ENCODE data around the gene PRKCB. TPM values are rescaled to one million over a fixed set of nuclear protein-coding genes. Genes with fewer than 3 reads are reported as not detected.

Gene PRKCB
- total RNA-seq, 4 donors from 2014 or later, result 7.4 to 21.6 (median 12.9) TPM

DNA sequence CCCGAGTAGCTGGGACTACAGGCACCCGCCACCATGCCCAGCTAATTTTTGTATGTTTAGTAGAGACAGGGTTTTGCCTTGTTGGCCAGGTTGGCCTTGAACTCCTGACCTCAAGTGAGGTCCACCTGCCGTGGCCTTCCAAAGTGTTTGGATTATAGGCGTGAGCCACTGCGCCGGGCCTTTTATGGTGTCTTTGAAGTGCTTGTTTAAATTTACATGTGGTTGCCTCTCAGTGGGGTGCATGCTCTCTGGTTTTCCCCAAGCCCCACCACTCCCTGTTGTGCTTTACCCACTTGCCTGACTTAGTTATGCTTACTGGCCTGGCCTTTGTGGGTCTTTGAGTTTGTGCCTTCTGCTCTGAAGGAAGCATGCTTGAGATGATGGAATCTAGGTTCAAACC, 132.0 kb downstream of the PRKCB start:
- WGBS, 2 donors, result 91% methylated on average over 6 of the region's 6 CpGs
- DNase-seq (ENCODE audit: low spot score in 2 of 2), result no peak
- intact Hi-C loops (cut with DNase I; ENCODE audit: low total_unique reads), result no loop called here
- no peak overlapping the region for H3K4me3 ChIP-seq (ENCODE audit: low read depth, poor library complexity, severe bottlenecking)
- no peak for TF ChIP-seq POLR2A (IDR thresholded peaks at IDR 0.05)
- TF ChIP-seq, protein P1, sequence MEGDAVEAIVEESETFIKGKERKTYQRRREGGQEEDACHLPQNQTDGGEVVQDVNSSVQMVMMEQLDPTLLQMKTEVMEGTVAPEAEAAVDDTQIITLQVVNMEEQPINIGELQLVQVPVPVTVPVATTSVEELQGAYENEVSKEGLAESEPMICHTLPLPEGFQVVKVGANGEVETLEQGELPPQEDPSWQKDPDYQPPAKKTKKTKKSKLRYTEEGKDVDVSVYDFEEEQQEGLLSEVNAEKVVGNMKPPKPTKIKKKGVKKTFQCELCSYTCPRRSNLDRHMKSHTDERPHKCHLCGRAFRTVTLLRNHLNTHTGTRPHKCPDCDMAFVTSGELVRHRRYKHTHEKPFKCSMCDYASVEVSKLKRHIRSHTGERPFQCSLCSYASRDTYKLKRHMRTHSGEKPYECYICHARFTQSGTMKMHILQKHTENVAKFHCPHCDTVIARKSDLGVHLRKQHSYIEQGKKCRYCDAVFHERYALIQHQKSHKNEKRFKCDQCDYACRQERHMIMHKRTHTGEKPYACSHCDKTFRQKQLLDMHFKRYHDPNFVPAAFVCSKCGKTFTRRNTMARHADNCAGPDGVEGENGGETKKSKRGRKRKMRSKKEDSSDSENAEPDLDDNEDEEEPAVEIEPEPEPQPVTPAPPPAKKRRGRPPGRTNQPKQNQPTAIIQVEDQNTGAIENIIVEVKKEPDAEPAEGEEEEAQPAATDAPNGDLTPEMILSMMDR (IDR thresholded peaks at IDR 0.05), result no peak

DNA sequence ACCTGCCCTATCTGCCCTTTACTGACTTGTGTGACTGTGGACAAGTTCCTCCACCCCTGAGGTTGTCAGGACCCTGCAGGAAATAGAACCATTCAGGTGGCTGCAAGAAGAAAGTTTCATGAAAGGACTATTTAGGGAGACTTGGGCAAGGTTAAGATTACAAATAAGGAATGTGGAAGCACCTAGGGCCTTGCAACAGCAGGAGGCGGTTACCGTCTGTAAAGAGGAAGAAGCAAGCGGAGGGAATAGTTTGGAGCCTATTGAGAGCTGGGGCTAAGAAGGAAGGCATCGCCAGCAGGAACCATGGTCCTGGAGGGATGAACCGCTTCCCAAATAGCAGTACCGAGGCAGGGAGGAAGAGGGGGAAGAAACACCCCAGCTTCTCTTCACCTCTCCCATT, 132.4 kb downstream of the PRKCB start:
- intact Hi-C loops (cut with DNase I; ENCODE audit: low total_unique reads), result no loop called here

DNA sequence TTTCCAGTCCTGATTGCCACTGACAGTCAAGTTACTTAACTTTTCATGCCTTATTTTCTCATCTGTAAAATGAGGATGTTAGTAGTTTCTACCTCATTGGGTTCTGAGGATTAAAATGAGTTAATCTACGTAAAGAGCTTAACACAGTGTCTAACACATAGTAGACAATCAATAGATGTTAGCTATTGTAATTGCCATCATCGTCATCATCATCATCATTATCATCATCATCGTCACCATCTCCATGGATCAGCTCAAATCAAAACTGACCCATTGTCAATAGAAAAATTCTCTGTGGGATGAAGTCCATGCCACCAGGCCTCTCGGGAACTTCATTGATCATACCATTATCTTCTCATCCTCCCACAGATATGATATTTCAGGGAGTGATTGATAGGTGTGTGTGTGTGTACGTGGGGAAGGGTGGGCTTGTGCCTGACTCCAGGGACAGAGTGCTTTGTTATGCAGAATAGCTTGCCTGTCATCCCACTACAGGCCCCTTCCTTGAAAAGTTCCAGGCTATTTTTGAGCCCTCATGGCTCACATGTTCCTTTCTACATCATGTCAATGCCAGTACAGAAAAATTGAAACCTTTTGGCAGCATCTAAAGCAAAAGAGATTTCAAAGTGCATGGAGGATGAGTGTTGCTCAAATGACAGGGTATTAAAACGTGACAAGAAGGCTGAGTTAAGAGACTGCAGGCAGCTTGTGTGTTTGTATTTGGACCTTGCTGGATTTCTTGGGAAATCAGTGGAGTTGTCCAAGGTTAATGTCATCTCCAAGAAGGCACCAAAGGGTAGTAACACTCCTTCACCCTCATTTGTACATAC, 133.9 kb downstream of the PRKCB start:
- no peak overlapping the region for H3K4me3 ChIP-seq (ENCODE audit: low read depth, poor library complexity, severe bottlenecking)
- intact Hi-C loops (cut with DNase I; ENCODE audit: low total_unique reads), result no loop called here
- no peak for TF ChIP-seq POLR2A (IDR thresholded peaks at IDR 0.05)
- TF ChIP-seq, protein P1 (IDR thresholded peaks at IDR 0.05), result no peak
- WGBS, 2 donors, result 73 to 78% methylated on average over 6 of the region's 6 CpGs
- peak in 1 of 2 donors; percentile 3 for DNase-seq (ENCODE audit: low spot score in 2 of 2)

More for the DNA sequence above, 132.4 kb downstream of the PRKCB start:
- no peak overlapping the region for H3K4me3 ChIP-seq (ENCODE audit: low read depth, poor library complexity, severe bottlenecking)
- 74 to 76% methylated on average over 6 of the region's 6 CpGs for WGBS, 2 donors
- DNase-seq (ENCODE audit: low spot score in 2 of 2), result no peak
- TF ChIP-seq, protein P1 (IDR thresholded peaks at IDR 0.05), result no peak
- no peak for TF ChIP-seq POLR2A (IDR thresholded peaks at IDR 0.05)

DNA sequence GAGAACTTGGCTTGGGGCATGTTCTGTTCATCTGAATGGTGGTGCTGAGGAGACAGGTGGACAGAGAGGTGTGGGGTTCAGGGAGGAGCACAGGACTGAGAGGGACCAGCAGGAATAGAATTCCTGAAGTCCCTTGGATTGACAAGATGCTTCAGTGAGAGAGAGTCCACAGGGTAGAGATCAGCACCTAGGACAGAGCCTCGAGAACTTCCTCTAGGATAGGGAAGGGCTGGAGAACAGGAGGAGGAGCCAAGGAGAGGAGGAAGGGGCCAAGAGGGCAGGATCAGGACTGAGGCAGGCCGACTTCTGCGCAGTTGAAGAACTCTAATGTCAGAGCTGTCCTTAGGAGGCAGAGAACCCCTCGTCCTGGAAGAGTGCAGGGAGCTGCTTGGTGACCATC, 138.4 kb downstream of the PRKCB start:
- no peak for TF ChIP-seq POLR2A (IDR thresholded peaks at IDR 0.05)
- TF ChIP-seq, protein P1 (IDR thresholded peaks at IDR 0.05), result no peak
- H3K4me3 ChIP-seq (ENCODE audit: low read depth, poor library complexity, severe bottlenecking), result no peak overlapping the region
- no peak for DNase-seq (ENCODE audit: low spot score in 2 of 2)
- intact Hi-C loops (cut with DNase I; ENCODE audit: low total_unique reads), result no loop called here
- WGBS, 2 donors, result 22 to 27% methylated on average over 4 of the region's 4 CpGs

DNA sequence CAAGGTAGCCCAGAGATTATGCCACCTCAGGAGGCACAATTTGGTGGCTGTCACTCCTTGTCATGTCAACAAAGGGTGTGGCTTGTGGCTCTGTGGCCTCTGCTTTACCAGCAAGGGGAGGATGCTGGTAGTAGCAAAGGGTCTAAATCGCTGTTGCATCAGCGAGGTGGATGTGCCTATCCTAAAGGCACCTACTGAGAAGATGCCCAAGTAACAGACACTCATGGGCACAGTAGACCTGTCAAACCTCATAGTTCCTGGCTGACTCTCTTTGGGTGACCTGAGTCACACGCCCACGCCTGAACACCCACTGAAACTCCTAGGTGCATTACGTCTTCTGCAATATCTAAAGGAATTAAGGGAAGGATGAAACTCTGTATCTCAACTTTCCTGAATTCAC, 139.5 kb downstream of the PRKCB start:
- TF ChIP-seq, protein P1 (IDR thresholded peaks at IDR 0.05), result no peak
- no peak for TF ChIP-seq POLR2A (IDR thresholded peaks at IDR 0.05)
- intact Hi-C loops (cut with DNase I; ENCODE audit: low total_unique reads), result no loop called here
- DNase-seq (ENCODE audit: low spot score in 2 of 2), result peak in 1 of 2 donors; percentile 10
- 89 to 90% methylated on average over 5 of the region's 5 CpGs for whole genome bisulfite sequencing, 2 donors
- no peak overlapping the region for H3K4me3 ChIP-seq (ENCODE audit: low read depth, poor library complexity, severe bottlenecking)
